Cardiac fibroblast (primary cell): ENCODE results near the gene ALLC.

Source experiments
- DNase-seq, 2 donors: peaks; one replicate each; pipeline versions ENCODE4 v3.0.0 to v3.0.0-alpha.2; 2010; ENCODE audit warnings: low read depth in 2 of 2
- H3K4me3 ChIP-seq, 2 donors: replicated peaks in 1 of 2; 1 replicate in 1 of 2; 2 replicates in 1 of 2; pipeline ENCODE4 v1.5.1; 2011; ENCODE audit warnings: low read depth in 2 of 2, low read length in 2 of 2, mild to moderate bottlenecking in 2 of 2, moderate library complexity in 1 of 2
- CTCF ChIP-seq: IDR thresholded peaks from one replicate; pipeline ENCODE4 v1.5.1; 2011; ENCODE audit warnings: low read depth, mild to moderate bottlenecking, low read length, inconsistent platforms

The ALLC gene

GRCh38 chr2:3742743-3743508, 84.9 kb downstream of the ALLC start:
- no peak overlapping the region for H3K4me3 ChIP-seq
- DNase-seq: no peak
- TF ChIP-seq CTCF: no peak

- no peak for DNase-seq
- no peak for TF ChIP-seq CTCF
- no peak overlapping the region for H3K4me3 ChIP-seq
Observed at GRCh38 chr2:3743951-3744555, 86.1 kb downstream of the ALLC start.

DNA sequence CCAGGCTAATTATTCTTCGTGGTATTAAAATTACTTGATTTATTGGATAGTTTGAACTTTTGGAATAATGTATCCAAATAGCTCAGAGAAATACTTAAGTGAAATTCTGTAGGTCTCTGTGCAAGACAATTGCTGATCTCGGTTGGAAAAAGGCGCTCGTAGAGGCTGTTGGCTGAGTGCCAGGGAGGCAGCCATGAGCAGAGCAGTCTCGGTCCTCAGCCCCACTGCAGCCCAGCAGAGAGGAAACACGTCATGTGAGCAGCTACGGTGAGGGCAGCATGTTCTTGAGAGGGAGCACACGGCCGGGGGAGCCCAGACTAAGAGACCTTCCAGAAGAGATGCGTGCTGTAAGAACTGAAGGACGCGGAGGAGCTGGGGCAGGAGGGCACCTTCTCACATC, 87.9 kb downstream of the ALLC start:
- no peak for DNase-seq
- no peak overlapping the region for H3K4me3 ChIP-seq
- TF ChIP-seq CTCF: no peak

DNA sequence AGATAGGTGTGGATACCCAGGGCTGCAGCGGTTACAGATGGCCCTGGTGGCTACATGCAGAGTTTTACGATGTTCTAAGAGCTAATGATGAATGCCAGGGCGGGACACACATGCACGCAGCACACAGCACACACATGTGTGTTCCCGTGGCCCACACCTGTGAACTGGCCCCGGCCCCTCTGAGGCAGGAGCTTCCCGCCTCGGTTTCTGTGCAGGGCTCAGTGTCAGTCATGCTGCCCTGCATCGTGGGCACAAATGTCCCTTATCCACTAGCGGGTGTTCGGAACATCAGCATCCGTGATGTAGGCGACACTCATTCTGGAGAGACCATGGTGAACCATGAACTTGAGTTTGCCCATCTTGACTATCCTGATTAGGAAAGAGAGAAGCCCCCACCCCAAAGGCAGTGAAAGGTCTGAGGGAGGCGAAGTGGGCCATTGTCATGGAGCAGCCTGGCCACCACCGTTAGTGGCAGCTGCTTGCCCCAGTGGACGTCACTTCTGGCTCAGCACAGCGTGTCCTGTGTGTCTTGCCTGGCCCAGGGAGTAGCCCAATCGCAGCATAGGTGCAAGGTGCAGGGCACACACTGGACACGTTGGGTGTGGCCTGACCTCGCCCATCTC, 89.1 kb downstream of the ALLC start:
- H3K4me3 ChIP-seq: no peak overlapping the region
- DNase-seq: no peak
- TF ChIP-seq CTCF: no peak

DNA sequence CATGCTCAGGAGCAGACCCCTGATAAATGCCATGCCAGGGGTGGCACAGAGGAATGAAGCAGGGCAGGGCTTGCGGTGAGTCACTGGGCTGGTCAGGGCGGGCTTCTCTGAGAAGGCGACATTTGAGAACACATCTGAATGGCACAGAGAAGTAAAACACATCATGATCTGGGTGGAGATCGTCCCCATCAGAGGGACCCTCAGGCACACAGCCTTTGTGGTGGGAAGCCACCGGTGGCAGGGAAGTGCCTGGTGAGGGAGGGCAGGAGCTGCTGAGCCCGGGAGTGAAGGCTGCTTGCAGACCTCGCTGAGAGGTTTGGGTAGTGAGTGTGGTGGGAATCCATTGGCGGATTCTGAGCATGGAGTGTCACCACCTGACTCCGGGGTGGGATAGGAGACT, 89.8 kb downstream of the ALLC start:
- no peak for DNase-seq
- no peak for TF ChIP-seq CTCF
- H3K4me3 ChIP-seq: no peak overlapping the region

GRCh38 chr2:3749201-3749600, 91.2 kb downstream of the ALLC start:
- no peak for DNase-seq
- no peak for TF ChIP-seq CTCF
- no peak overlapping the region for H3K4me3 ChIP-seq
